HG02642 (cell line): ENCODE results near the gene CHDH.
A peak's percentile ranks its signal among the peaks of the same experiment; 100 is the strongest.

Source experiments
- ATAC-seq: cut with Tn5 transposase; IDR thresholded peaks from one replicate; pipeline ENCODE4 v1.9.1; 2021; ENCODE audit warnings: mild to moderate bottlenecking; ENCODE audit not compliant: unreplicated experiment, poor library complexity

CHDH gene, protein sequence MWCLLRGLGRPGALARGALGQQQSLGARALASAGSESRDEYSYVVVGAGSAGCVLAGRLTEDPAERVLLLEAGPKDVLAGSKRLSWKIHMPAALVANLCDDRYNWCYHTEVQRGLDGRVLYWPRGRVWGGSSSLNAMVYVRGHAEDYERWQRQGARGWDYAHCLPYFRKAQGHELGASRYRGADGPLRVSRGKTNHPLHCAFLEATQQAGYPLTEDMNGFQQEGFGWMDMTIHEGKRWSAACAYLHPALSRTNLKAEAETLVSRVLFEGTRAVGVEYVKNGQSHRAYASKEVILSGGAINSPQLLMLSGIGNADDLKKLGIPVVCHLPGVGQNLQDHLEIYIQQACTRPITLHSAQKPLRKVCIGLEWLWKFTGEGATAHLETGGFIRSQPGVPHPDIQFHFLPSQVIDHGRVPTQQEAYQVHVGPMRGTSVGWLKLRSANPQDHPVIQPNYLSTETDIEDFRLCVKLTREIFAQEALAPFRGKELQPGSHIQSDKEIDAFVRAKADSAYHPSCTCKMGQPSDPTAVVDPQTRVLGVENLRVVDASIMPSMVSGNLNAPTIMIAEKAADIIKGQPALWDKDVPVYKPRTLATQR

DNA sequence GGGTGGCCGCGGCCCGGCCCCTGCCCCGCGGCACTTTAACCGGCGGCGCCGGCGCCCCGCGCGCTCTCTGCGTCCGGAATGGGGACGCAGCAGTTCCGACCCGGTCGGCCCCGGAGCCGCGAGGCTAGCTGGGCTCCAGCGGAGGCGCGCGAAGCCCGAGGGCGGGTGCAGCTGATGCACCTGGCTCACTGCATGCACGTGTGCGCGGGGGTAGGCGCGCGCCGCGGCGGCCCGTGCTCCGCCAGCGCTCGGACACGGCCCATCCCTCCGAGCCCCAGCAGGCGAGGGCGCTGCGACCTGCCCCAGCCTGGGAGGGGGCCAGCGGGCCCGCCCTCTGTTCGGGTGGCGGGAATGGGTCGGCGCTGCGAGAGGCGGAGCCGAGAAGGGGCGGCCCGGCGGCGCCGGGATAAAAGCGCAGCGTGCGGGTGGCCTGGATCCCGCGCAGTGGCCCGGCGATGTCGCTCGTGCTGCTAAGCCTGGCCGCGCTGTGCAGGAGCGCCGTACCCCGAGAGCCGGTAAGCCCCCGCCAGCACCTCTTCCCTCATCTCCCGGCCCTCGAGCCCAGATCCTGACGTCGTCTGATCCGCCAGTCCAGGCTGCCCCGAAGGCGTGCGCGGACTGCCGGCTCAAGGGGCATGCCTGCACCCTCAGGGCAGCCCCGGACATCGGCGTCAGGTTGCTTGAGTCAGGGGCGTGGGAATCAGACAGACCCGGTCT lies at the start of gene CHDH, which contains the start of gene IL17RB:
CHDH (minus strand) TSS at position 286 of the 717 bp plus-strand sequence. CDS start 22,411 bp downstream, outside the sequence.
IL17RB (plus strand) TSS at position 435 of the 717 bp plus-strand sequence; CDS start at position 456, 21 bp downstream.
- ATAC-seq = peak; percentile 51

DNA sequence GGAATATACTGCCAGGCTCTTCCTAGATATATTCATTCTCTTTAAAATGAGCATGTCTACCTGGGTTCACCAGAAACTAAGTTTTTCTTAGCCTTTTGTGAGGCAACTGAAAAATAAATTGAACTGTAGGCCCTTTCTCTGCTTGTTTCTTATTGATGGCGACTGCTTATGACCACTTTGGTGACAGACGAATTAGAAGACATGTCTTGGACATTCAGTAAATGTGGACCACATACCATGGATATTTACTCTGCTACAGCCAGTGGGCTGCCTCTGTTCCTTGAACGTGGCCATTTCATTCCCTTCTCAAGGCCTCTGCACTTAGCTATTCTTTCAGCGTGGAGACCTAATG lies 46.0 kb upstream of the CHDH start:
- ATAC-seq = no peak

DNA sequence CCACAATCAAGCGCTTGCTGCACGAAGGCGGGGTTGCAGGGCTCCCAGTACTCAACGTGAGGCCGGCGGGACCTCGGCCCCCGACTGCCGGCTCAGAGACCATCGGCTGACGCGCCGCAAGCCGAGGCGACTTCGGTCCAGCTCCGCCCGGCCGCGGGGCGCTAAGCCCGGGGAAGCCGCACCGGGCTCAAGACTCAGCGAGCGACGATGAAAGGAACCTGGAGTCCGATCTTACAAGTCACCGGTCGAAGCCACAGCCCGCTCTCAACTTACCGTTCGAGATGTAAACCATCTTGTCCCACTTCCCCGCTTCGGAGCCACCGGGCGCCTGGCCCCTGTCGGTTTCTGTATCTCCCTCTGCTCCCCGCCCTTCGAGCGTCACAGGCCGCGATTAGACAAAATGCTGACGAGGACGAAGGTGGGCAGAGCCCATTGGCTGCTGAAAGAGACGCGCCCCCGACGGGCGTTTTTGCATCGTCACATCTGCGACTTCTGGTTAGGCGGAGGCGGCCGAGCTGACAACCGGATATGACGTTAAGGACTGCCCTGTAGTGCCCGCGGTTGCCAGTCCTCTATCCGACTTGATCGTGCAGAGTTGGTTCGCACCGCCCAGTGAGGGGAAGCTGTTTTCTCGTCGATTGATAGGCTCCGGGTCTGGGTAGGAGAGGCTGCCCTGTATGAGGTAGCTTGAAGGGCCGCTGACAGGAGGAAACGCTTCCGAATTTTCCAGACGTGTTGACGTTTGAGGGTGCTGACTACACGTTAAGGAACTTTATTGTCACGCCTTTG lies 45.5 kb upstream of the CHDH start, which contains the start of gene SELENOK:
SELENOK (minus strand) TSS at position 363 of the 789 bp plus-strand sequence.
- peak; percentile 97 for ATAC-seq

DNA sequence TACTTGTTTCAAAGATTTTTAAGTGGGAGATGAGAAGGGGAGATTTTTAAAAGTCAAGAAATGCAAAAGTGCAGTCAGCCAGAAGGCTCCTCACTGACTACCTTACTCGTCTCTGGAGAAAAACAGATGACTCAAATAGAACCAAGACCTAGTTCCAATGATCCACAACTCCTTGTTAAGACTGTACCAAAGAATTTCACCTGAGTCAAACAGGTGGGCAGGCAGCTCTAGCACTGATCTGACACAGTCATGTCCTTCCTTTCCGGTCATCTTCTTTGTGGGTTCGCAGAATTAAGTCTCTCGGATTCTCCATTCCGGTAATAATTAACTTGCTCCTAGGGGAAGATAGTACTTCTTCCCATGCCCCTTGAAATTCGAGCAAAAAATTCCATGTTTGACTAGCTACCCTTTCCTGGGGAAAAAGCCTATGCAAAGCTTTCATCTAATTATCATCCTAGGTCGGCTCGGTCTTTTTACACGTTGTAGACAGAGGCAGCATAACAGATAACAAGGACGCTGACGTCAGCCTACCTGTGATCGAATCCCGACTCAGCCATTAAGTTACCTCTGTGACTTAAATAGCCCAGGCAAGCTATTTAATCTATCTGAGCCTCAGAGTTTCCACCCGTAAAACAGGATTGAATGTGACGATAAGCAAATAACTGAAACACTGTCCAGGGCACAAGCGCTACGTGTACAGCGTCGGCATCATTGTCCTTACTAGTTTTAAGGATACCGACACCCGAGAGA lies 44.7 kb upstream of the CHDH start:
- ATAC-seq = no peak

DNA sequence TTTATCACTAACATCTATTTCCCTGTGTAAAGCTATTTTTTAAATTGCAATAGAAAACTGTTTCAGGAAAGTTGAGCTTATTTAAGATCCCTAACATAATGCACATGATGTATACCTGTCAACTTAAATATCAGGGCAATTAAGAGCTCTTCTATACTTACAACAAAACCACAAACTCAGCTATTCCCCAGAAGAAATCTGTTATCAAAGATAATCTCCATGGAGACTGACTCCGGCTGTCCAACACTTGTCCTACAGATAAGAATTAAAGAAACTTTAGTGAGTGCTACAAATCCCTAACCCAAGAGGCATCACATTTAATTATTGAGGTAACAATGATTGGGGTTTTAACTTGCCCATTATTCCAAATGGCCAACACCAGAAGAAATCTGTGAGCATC lies 42.0 kb upstream of the CHDH start:
- no peak for ATAC-seq

DNA sequence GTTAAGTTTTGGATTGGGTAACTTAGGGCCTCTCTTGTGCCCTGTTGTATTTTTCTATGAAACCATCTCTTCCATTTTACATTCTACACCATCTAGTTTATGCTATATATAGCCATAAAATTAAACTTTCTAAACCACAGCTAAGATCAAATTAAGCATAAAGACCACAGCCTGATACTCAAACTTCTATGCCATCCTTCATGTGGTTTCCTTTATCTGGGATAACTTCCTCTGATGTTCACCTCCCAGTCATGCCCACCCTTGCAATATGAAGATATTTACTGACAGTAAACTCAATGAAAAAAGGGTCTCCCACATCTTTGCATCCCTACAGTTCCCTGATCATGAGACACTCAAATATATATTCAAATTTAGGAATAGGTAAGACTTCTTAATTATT lies 41.2 kb upstream of the CHDH start:
- ATAC-seq = no peak

DNA sequence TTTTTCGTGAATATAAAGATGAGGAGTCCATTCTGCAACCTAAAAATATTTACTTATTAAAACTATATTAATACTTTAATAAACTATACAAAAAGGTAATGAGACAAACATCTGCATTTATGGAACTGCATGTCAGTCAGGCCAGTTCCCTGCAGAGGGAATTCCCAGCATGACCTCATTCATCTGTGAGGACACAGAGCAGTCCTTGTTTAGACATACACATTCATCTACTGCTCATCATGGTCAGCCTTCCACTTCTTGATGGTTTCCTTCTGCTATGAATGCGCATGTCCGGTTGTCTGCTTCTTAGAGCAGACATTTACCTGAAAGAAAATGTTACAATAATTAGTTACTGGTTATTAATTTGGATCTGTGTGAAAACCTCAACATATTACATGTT lies 39.0 kb upstream of the CHDH start:
- no peak for ATAC-seq

DNA sequence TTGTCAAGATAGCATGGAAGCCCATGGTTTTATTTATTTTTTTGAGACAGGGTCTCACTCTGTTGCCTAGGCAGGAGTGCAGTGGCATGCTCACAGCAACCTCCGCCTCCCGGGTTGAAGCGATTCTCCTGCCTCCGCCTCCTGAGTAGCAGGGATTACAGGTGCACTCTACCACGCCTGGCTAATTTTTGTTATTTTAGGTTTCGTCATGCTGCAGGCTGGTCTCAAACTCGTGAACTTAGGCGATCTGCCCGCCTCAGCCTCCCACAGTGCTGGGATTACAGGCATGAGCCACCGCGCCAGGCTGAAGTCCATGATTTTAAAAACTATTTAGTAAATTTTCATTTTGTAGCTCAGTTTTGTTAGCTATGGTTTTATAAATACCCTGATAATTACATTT lies 38.4 kb upstream of the CHDH start:
- no peak for ATAC-seq

DNA sequence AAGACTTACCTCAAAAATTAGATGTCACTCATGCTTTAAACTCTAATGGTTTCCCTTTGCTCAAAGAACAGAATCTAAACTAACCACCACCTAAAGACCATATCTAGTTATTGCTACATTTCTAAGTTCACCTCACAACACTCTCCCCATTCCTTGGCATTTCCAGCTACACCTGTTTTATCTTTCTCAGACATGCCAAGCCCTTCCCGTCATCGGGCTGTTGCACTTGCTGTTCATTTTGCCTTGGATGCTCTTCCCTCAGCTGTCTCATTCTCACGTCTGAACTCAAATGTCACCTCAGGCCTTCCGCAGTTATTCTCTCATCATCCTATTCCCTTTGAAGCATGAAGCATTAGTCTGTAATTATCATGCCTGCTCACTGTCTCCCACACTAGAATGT lies 36.8 kb upstream of the CHDH start:
- no peak for ATAC-seq

DNA sequence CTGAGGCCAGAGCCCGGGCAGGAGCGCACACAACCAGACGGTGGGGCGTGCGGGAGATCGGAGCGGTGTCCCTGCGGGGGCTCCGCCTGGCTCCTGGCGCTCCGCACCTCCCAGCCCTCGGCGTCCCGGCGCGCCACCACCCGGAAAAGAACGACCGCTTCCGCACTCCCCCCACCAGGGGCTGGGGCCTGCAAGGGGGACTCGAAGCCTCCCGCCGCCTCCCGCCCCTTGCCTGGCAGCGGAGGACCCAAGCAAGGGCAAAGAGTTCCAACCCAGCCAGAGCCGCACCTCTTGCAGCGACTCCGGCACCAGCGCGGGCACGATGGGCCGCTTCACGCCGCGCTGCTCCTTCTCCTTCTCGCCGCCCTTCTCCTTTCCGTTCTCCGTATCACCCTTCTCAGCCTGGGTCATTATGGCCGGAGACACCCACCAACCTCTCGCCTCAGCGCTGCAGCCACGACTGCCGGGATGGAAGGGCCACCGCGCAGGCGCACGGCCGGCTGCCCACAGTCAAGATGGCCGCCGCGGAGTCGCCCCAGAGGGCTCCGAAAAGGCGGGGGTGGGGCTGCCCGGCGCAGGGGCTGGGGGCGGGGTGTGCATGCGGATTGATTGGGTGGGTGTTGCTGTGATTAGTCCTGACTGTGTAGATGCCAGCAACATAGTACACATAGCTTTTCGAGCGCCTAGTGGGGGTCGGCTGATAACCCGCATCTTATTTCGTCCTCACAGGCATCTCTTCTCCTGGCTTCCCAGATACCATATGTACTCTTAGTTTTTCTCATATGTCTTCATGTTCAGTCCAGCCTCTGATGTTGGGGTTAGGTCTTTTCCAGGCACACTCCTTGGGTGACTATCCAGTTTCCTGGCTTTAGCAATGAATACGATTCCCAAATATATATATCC lies 35.7 kb upstream of the CHDH start, which contains the start of gene ACTR8:
ACTR8 (minus strand) TSS at position 462 of the 903 bp plus-strand sequence; CDS start at position 411, 51 bp downstream.
- peak; percentile 90 for ATAC-seq

DNA sequence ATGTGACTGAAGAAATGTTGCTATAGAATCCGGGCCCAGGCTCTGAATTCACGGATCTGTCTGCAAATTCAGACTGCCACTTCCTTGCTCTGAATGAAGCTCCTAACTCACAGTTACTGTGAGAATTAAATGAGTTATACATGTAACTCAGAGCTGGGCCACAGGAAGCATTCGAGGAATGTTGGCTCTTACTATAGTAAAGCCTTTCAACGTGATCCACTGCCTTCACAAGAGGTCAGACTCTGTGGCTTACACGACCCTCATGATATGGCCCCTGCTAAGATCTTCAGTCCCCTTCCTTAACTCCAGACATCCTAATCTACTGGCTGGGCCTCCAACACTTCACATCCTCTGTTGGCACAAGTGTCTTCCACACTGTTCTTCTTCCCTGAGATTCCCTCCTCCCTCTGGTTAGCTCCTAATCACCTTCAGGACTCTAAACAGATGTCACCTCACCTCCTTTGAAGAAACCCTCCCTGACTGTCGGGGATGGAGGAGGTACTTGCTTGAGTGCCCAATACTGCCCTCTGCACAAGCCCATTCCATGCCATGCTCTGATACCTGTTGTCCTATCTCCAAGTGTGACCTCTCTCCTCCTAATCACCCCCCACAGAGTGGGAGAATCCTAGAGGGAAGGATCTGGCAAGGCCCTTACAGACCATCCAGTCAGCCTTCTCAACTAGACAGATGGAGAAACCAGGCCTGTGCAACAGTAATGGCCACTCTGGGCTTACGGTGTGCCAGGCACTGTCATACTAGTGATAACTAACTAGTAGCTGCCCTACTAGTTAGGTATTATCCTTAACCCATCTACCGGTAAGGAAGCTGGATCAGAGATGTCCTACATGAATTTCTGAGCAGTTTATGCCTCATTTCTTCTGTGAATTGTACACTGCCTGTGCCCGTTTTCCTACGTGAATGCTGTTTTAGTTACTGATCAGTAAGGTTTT lies 34.5 kb upstream of the CHDH start:
- no peak for ATAC-seq

DNA sequence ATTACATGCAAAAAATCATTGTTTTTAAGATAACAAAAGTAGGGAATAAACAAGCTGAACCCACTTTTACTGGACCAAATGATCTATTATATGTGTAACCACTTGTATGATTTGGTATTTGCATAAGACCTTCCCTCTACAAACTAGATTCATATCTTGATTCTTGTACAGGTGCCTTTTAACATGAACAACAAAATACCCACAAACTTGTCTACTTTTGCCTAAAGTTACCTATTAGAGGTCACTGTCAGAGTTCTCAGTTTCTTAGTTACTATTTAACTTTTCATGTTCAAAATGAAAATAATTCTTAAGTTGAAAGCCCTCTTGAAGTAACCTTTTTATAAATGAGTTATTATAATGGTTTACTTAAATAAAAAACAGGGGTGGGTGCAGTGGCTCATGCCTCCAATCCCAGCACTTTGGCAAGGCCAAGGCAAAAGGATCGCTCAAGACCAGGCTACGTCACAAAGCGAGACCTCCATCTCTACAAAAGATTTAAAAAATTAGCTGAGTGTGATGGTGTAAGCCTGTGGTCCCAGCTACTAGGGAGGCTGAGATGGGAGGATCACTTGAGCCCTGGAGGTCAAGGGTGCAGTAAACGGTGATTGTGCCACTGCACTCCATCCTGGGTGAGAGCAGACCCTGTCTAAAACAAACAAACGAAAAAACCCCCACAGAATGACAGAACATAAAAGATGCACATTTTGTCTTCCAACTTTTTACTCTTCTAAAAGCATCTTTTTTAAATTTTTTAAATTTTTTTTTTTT lies 19.7 kb upstream of the CHDH start:
- peak; percentile 51 for ATAC-seq

DNA sequence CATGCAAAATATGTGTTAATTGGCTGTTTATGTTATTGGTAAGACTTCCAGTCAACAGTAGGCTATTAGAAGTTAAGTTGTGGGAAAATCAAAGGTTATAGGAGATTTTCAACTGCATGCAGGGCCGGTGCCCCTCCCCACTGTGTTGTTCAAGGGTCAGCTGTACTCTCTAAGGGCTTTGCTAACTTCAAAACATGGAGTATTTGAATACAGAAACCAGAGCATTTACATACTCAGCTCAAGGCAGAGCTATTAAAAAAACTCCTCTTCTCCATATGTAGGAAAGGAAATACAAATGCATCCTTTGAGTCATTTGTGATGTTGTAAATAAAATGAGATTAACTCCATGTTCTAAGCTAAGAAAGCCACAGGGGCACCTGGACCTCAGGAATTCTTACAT lies 16.9 kb upstream of the CHDH start:
- ATAC-seq = peak; percentile 55

DNA sequence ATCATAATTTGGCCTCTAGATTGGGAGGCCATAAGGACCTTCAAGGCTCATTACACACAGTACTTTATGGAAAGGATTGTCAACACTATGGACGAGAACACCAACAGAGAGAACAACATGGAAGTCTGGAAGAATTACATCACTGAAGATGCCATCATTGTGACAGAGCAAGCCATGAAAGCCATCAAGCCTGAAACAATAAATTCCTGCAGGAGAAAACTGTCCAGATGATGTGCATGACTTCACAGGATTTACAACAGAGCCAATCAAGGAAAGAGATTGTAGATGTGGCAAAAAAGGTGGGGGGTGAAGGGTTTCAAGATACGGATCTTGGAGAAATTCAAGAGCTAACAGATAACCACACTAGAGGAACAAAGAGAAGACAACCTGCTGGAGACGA lies 16.0 kb upstream of the CHDH start:
- no peak for ATAC-seq

DNA sequence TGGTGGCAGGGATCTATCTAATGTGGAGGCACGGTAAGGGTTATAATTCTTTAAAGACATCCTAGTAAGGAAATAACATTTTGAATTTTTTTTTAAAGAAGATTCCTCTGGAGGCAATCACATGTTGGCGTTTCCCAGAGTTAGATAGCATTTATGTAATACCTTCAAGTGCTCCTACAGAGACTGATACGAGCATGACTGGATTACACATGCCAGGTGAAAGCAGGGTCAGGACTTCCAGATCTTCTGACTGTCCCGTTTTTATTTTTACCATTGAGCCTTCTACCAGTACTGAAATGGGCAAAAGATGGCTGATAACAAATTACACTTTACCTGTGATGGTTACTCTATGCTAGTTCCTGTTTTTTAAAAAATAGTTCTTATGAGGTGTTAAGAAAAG lies 14.0 kb upstream of the CHDH start:
- ATAC-seq = no peak

DNA sequence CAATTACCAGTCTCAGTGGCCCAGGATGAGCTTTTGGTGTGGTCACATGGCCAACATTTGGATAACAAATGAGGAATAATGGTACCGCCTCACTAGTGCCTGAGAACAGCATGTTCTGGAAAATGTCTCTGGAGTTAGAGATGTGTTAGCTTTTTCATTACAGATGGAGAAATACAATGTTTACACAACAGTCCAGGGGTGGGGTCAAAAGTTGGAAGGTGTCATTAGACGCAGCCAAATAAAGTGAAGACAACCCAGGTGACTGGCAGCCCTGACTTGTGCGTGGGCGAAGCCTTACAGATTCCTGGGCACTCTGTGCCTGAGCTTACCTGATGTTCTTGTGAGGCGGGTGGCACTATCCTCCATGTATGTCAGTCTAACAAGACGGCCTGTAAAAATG lies 13.0 kb upstream of the CHDH start:
- no peak for ATAC-seq
